Mesenchymal stem cell (in vitro differentiated cells and primary cell): ENCODE results near the gene GP1BB.
A peak's percentile ranks its signal among the peaks of the same experiment; 100 is the strongest.

ENCODE experiments used
- DNase-seq: peaks from one replicate; pipeline ENCODE4 v3.0.0-alpha.2; 2013
- H2AFZ ChIP-seq: one replicate; pipeline ENCODE4 v1.6.1; 2013; ENCODE audit warnings: low read depth, mild to moderate bottlenecking, control low read depth, inconsistent platforms, low read length, moderate library complexity
- H2AK5ac ChIP-seq: 2 replicates; pipeline ENCODE4 v1.6.1; 2013; ENCODE audit warnings: low read length, moderate library complexity, mild to moderate bottlenecking, inconsistent platforms; ENCODE audit not compliant: severe bottlenecking
- H2BK120ac ChIP-seq: one replicate; pipeline ENCODE4 v1.6.1; 2013; ENCODE audit warnings: low read depth, mild to moderate bottlenecking, inconsistent platforms, low read length, moderate library complexity
- H2BK12ac ChIP-seq, 2 experiments: one replicate each; pipeline ENCODE4 v1.6.1; 2013; ENCODE audit warnings: inconsistent platforms in 2 of 2, low read length in 2 of 2, mild to moderate bottlenecking in 2 of 2, moderate library complexity in 2 of 2, control low read depth in 1 of 2
- H2BK15ac ChIP-seq: one replicate; pipeline ENCODE4 v1.6.1; 2013; ENCODE audit warnings: mild to moderate bottlenecking, low read depth, inconsistent platforms; ENCODE audit not compliant: poor library complexity, severe bottlenecking
- H2BK5ac ChIP-seq: 2 replicates; pipeline ENCODE4 v1.6.1; 2013; ENCODE audit warnings: low read depth, mild to moderate bottlenecking, low read length, control low read depth, inconsistent platforms; ENCODE audit not compliant: poor library complexity, severe bottlenecking
- H3K14ac ChIP-seq, 2 experiments: one replicate each; pipeline ENCODE4 v1.6.1; 2013; ENCODE audit warnings: inconsistent platforms in 2 of 2, low read length in 2 of 2, control low read depth in 1 of 2, mild to moderate bottlenecking in 1 of 2, moderate library complexity in 1 of 2
- H3K18ac ChIP-seq, 2 experiments: one replicate each; pipeline ENCODE4 v1.6.1; 2013; ENCODE audit warnings: inconsistent platforms in 2 of 2, low read length in 2 of 2, control low read depth in 1 of 2, low read depth in 1 of 2, mild to moderate bottlenecking in 1 of 2
- H3K23ac ChIP-seq, 2 experiments: one replicate each; pipeline ENCODE4 v1.6.1; 2013; ENCODE audit warnings: inconsistent platforms in 2 of 2, low read length in 2 of 2, mild to moderate bottlenecking in 2 of 2, moderate library complexity in 2 of 2, control low read depth in 1 of 2
- H3K27ac ChIP-seq: 2 replicates; pipeline ENCODE4 v1.5.1; 2013; ENCODE audit warnings: mild to moderate bottlenecking, moderate library complexity, low read length, control low read depth, inconsistent platforms; ENCODE audit not compliant: poor library complexity, severe bottlenecking
- H3K27me3 ChIP-seq, 2 experiments: 2 replicates each; pipeline versions ENCODE4 v1.6.1 to v1.7.0; 2013; ENCODE audit warnings: low read length in 2 of 2, mild to moderate bottlenecking in 2 of 2, moderate library complexity in 2 of 2, control low read depth in 1 of 2, inconsistent platforms in 1 of 2; ENCODE audit not compliant: control insufficient read depth in 1 of 2, insufficient read depth in 1 of 2
- H3K36me3 ChIP-seq, 2 experiments: 2 replicates each; pipeline versions ENCODE4 v1.6.1 to v1.7.0; 2013; ENCODE audit warnings: low read length in 2 of 2, control low read depth in 1 of 2, inconsistent platforms in 1 of 2, low read depth in 1 of 2, mild to moderate bottlenecking in 1 of 2; ENCODE audit not compliant: insufficient read depth in 2 of 2, control insufficient read depth in 1 of 2
- H3K4ac ChIP-seq, 2 experiments: one replicate each; pipeline ENCODE4 v1.6.1; 2013; ENCODE audit warnings: inconsistent platforms in 2 of 2, low read length in 2 of 2, mild to moderate bottlenecking in 2 of 2, moderate library complexity in 2 of 2, control low read depth in 1 of 2, low read depth in 1 of 2
- H3K4me1 ChIP-seq: 2 replicates; pipeline ENCODE4 v1.6.1; 2013; ENCODE audit warnings: low read depth, low read length, control low read depth; ENCODE audit not compliant: control insufficient read depth, insufficient read depth
- H3K4me2 ChIP-seq: 2 replicates; pipeline ENCODE4 v1.6.1; 2013; ENCODE audit warnings: low read length, mild to moderate bottlenecking, inconsistent platforms; ENCODE audit not compliant: poor library complexity, severe bottlenecking
- H3K4me3 ChIP-seq, 2 experiments: 2 replicates each; pipeline versions ENCODE4 v1.5.1 to v1.7.0; 2013; ENCODE audit warnings: low read length in 2 of 2, mild to moderate bottlenecking in 2 of 2, control low read depth in 1 of 2, low read depth in 1 of 2; ENCODE audit not compliant: insufficient read depth in 1 of 2
- H3K79me1 ChIP-seq: replicated peaks from 2 replicates; pipeline ENCODE4 v1.6.1; 2013; ENCODE audit warnings: mild to moderate bottlenecking, control low read depth, low read length, inconsistent platforms; ENCODE audit not compliant: poor library complexity, severe bottlenecking
- H3K9ac ChIP-seq: 2 replicates; pipeline ENCODE4 v1.7.0; 2013; ENCODE audit warnings: mild to moderate bottlenecking, low read length, moderate library complexity
- H3K9me3 ChIP-seq: 2 replicates; pipeline ENCODE4 v1.7.0; 2013; ENCODE audit warnings: mild to moderate bottlenecking, low read length; ENCODE audit not compliant: control insufficient read depth
- H4K8ac ChIP-seq: one replicate; pipeline ENCODE4 v1.6.1; 2013; ENCODE audit warnings: inconsistent platforms, mild to moderate bottlenecking, low read length, moderate library complexity
- H4K91ac ChIP-seq: one replicate; pipeline ENCODE4 v1.6.1; 2013; ENCODE audit warnings: mild to moderate bottlenecking, low read length, inconsistent platforms
- WGBS: methylation state at CpG from one replicate; pipeline ENCODE4 v1.1.7; 2013; ENCODE audit warnings: mixed read lengths; 5-methylcytosine and 5-hydroxymethylcytosine counted together

GP1BB gene

GRCh38 chr22:19687561-19688300, 35.6 kb upstream of the GP1BB start:
- no peak overlapping the region for H2BK12ac ChIP-seq

GRCh38 chr22:19688301-19689290, 34.7 kb upstream of the GP1BB start:
- Histone ChIP-seq H2AFZ (no peak overlapping the region), H2BK5ac (no peak overlapping the region), H4K8ac (peak overlapping the region; percentile 36), H4K91ac (no peak overlapping the region), H3K27me3 (peaks cover 13 to 52% of the 10 kb centered on the region in 2 experiments), H3K9me3 (no peaks in the 10 kb centered on the region), H3K9ac (no peak overlapping the region), H3K27ac (no peak overlapping the region), H2BK12ac (no peak overlapping the region), H3K4me1 (no peaks in the 10 kb centered on the region), H3K4ac (no peak overlapping the region), H3K79me1 (no peaks in the 10 kb centered on the region), H2AK5ac (no peak overlapping the region), H2BK120ac (no peak overlapping the region), H3K4me2 (no peak overlapping the region), H3K36me3 (no peaks in the 10 kb centered on the region), H3K14ac (no peak overlapping the region), H2BK15ac (no peak overlapping the region), H3K18ac (no peak overlapping the region), H3K4me3 (no peak overlapping the region), H3K23ac (no peak overlapping the region)
- no peak for DNase-seq
- WGBS, result 83% methylated on average over 21 of the region's 21 CpGs

More at GRCh38 chr22:19687561-19688300, 35.6 kb upstream of the GP1BB start:
- H3K9ac ChIP-seq, result no peak overlapping the region
- H3K14ac ChIP-seq, result no peak overlapping the region
- H2AK5ac ChIP-seq, result no peak overlapping the region
- H2BK120ac ChIP-seq, result no peak overlapping the region
- DNase-seq, result no peak
- H2BK5ac ChIP-seq, result no peak overlapping the region
- no peak overlapping the region for H2BK15ac ChIP-seq
- H3K4me2 ChIP-seq, result no peak overlapping the region
- H3K23ac ChIP-seq, result no peak overlapping the region
- peaks cover 14 to 56% of the 10 kb centered on the region in 2 experiments for H3K27me3 ChIP-seq
- H3K79me1 ChIP-seq, result no peaks in the 10 kb centered on the region
- H3K27ac ChIP-seq, result no peak overlapping the region
- no peaks in the 10 kb centered on the region for H3K36me3 ChIP-seq
- no peak overlapping the region for H2AFZ ChIP-seq
- H4K8ac ChIP-seq, result no peak overlapping the region
- 80% methylated on average over 22 of the region's 22 CpGs for WGBS
- no peaks in the 10 kb centered on the region for H3K4me1 ChIP-seq
- H4K91ac ChIP-seq, result no peak overlapping the region
- H3K4ac ChIP-seq, result no peak overlapping the region
- no peak overlapping the region for H3K18ac ChIP-seq
- no peaks in the 10 kb centered on the region for H3K9me3 ChIP-seq
- H3K4me3 ChIP-seq, result no peak overlapping the region

GRCh38 chr22:19689408-19689807, 33.9 kb upstream of the GP1BB start:
- Histone ChIP-seq H3K79me1 (no peaks in the 10 kb centered on the region), H3K4me2 (no peak overlapping the region), H3K14ac (no peak overlapping the region), H2BK15ac (no peak overlapping the region), H4K8ac (peak overlapping the region; percentile 36), H3K4me1 (no peaks in the 10 kb centered on the region), H2BK5ac (no peak overlapping the region), H3K36me3 (no peaks in the 10 kb centered on the region), H3K4ac (no peak overlapping the region), H3K27me3 (peaks cover 13 to 47% of the 10 kb centered on the region in 2 experiments), H3K23ac (no peak overlapping the region), H3K9ac (no peak overlapping the region), H2BK12ac (no peak overlapping the region), H3K27ac (no peak overlapping the region), H4K91ac (no peak overlapping the region), H3K9me3 (no peaks in the 10 kb centered on the region), H3K4me3 (no peak overlapping the region), H3K18ac (peak overlapping the region in 1 of 2 experiments; percentile 21), H2BK120ac (no peak overlapping the region), H2AK5ac (no peak overlapping the region), H2AFZ (no peak overlapping the region)
- no peak for DNase-seq
- WGBS, result 90% methylated on average over 15 of the region's 15 CpGs
